Thyroid gland (tissue), 4 donors: Measurements from ENCODE around the gene OLFM2. TPM values are rescaled to one million over a fixed set of nuclear protein-coding genes. Genes with fewer than 3 reads are reported as not detected.

Experiments used
- DNase-seq, 2 donors: peaks; one replicate each; pipeline ENCODE4 v3.0.0-alpha.2; 2019
- H3K27ac ChIP-seq, 3 donors: fragments of 200-600 bp; sonication (generic); 1 replicate in 2 of 3; 2 replicates in 1 of 3; pipeline ENCODE4 v1.5.1; 2016 to 2019; ENCODE audit warnings: mild to moderate bottlenecking in 1 of 3, moderate library complexity in 1 of 3
- H3K27me3 ChIP-seq: fragments of 200-600 bp; sonication (generic); one replicate; pipeline ENCODE4 v1.5.1; 2019
- H3K36me3 ChIP-seq, 2 donors: fragments of 200-600 bp; sonication (generic); one replicate each; pipeline ENCODE4 v1.5.1; 2016 to 2019
- H3K4me1 ChIP-seq, 2 donors: fragments of 200-600 bp; sonication (generic); one replicate each; pipeline ENCODE4 v1.5.1; 2017 to 2019
- H3K4me3 ChIP-seq, 3 donors: fragments of 200-600 bp; sonication (generic); replicated peaks in 1 of 3; 1 replicate in 2 of 3; 2 replicates in 1 of 3; pipeline ENCODE4 v1.5.1; 2016; ENCODE audit warnings: mild to moderate bottlenecking in 1 of 3
- H3K9me3 ChIP-seq: fragments of 200-600 bp; sonication (generic); one replicate; pipeline ENCODE4 v1.5.1; 2017
- CTCF ChIP-seq, 6 experiments: fragments of 200-600 bp in 3 of 6; fragments of 450-650 bp in 3 of 6; sonication (generic) in 3 of 6; IDR thresholded peaks; one replicate each; pipeline ENCODE4 v1.5.1; 2016 to 2019; ENCODE audit warnings: antibody characterized with exemption in 6 of 6, mild to moderate bottlenecking in 2 of 6, inconsistent platforms in 1 of 6, moderate library complexity in 1 of 6
- POLR2A ChIP-seq, 2 donors: fragments of 450-650 bp; IDR thresholded peaks; one replicate each; pipeline ENCODE4 v1.6.1; 2017; ENCODE audit warnings: antibody characterized with exemption in 2 of 2, mild to moderate bottlenecking in 2 of 2, moderate library complexity in 1 of 2
- WGBS, 2 donors: methylation state at CpG; one replicate each; pipeline ENCODE4 v1.1.5; 2017; 5-methylcytosine and 5-hydroxymethylcytosine counted together
- intact Hi-C: fragments of 100-400 bp; cut with DNase I; formaldehyde crosslinking; loops from one replicate; pipeline ENCODE4 v1.15.1; 2023
- total RNA-seq, 4 donors: library from RNA; depleted of rRNA; stranded (reverse); fragments of >200 nt; gene quantifications; one replicate each; pipeline ENCODE4 v1.2.3, GENCODE V29; 2016

The OLFM2 gene
- total RNA-seq, 4 donors from 2014 or later: 19.5 to 42.7 (median 37.8) TPM

GRCh38 chr19:9911524-9912185, 24.7 kb downstream of the OLFM2 start:
- H3K27me3 ChIP-seq: no peaks in the 10 kb centered on the region
- WGBS, 2 donors: 78 to 83% methylated on average over 6 of the region's 6 CpGs

GRCh38 chr19:9910625-9911024, 25.7 kb downstream of the OLFM2 start:
- no peak for TF ChIP-seq CTCF (IDR thresholded peaks at IDR 0.05)
- no peak for TF ChIP-seq POLR2A (IDR thresholded peaks at IDR 0.05)
- intact Hi-C loops: no loop called here
- WGBS, 2 donors: 95 to 96% methylated on average over 1 of the region's 1 CpG
- Histone ChIP-seq H3K4me1 (peaks cover 5 to 21% of the 10 kb centered on the region in 2 donors), H3K9me3 (no peaks in the 10 kb centered on the region), H3K4me3 (no peak overlapping the region), H3K27ac (no peak overlapping the region), H3K27me3 (no peaks in the 10 kb centered on the region), H3K36me3 (no peaks in the 10 kb centered on the region)
- no peak for DNase-seq

More at GRCh38 chr19:9911524-9912185, 24.7 kb downstream of the OLFM2 start:
- H3K36me3 ChIP-seq: no peaks in the 10 kb centered on the region
- TF ChIP-seq POLR2A (IDR thresholded peaks at IDR 0.05) (no peak), CTCF (IDR thresholded peaks at IDR 0.05) (no peak)
- no peak overlapping the region for H3K27ac ChIP-seq
- H3K9me3 ChIP-seq: no peaks in the 10 kb centered on the region
- intact Hi-C loops: no loop called here
- no peak for DNase-seq
- H3K4me3 ChIP-seq: no peak overlapping the region
- H3K4me1 ChIP-seq: peaks cover 5 to 21% of the 10 kb centered on the region in 2 donors

- H3K27me3 ChIP-seq: no peaks in the 10 kb centered on the region
- H3K9me3 ChIP-seq: no peaks in the 10 kb centered on the region
- H3K36me3 ChIP-seq: no peaks in the 10 kb centered on the region
- intact Hi-C loops: no loop called here
- H3K4me3 ChIP-seq: no peak overlapping the region
- TF ChIP-seq POLR2A (IDR thresholded peaks at IDR 0.05) (no peak), CTCF (IDR thresholded peaks at IDR 0.05) (no peak)
- H3K27ac ChIP-seq: no peak overlapping the region
- WGBS, 2 donors: 82 to 85% methylated on average over 10 of the region's 10 CpGs
- DNase-seq: no peak
- peaks cover 4 to 14% of the 10 kb centered on the region in 2 donors for H3K4me1 ChIP-seq
These were observed 27.1 kb downstream of the OLFM2 start for GRCh38 chr19:9909251-9909650.

GRCh38 chr19:9906475-9907087, 29.7 kb downstream of the OLFM2 start:
- H3K4me1 ChIP-seq: no peaks in the 10 kb centered on the region
- no peaks in the 10 kb centered on the region for H3K36me3 ChIP-seq
- H3K9me3 ChIP-seq: no peaks in the 10 kb centered on the region
- 71 to 76% methylated on average over 14 to 16 of the region's 16 CpGs for WGBS, 2 donors
- no peak overlapping the region for H3K4me3 ChIP-seq
- no peak for DNase-seq
- H3K27me3 ChIP-seq: no peaks in the 10 kb centered on the region
- TF ChIP-seq POLR2A (IDR thresholded peaks at IDR 0.05) (no peak), CTCF (IDR thresholded peaks at IDR 0.05) (no peak)
- no peak overlapping the region for H3K27ac ChIP-seq
- intact Hi-C loops: no loop called here

GRCh38 chr19:9903336-9903735, 33.0 kb downstream of the OLFM2 start:
- TF ChIP-seq POLR2A (IDR thresholded peaks at IDR 0.05) (no peak), CTCF (IDR thresholded peaks at IDR 0.05) (no peak)
- no peaks in the 10 kb centered on the region for H3K4me1 ChIP-seq
- H3K4me3 ChIP-seq: no peak overlapping the region
- H3K27ac ChIP-seq: no peak overlapping the region
- H3K36me3 ChIP-seq: no peaks in the 10 kb centered on the region
- no peak for DNase-seq
- no peaks in the 10 kb centered on the region for H3K9me3 ChIP-seq
- intact Hi-C loops: no loop called here
- no peaks in the 10 kb centered on the region for H3K27me3 ChIP-seq
- 86 to 92% methylated on average over 5 of the region's 5 CpGs for WGBS, 2 donors
